NCI-H2029 (cell line): ENCODE measurements around the gene FZD4.
"Not testable (repeated sequence)": the region's sequence is repeated elsewhere in the genome, so short reads cannot be mapped to it uniquely, and the experiment has no call there.

ENCODE experiments used
- DNase-seq: peaks from one replicate; lab custom pipeline; 2025; lab: John Stamatoyannopoulos, UW

Gene FZD4

GRCh38 chr11:86938203-86938899 lies 16.8 kb downstream of the FZD4 start:
- DNase-seq: peak; percentile 30

- DNase-seq: not testable (repeated sequence)
Observed at GRCh38 chr11:86937193-86937806, 17.9 kb downstream of the FZD4 start.

- DNase-seq: no peak
Observed at GRCh38 chr11:86934926-86935579, 20.1 kb downstream of the FZD4 start.

GRCh38 chr11:86934582-86934900 lies 20.7 kb downstream of the FZD4 start:
- no peak for DNase-seq

GRCh38 chr11:86933891-86934581 lies 21.2 kb downstream of the FZD4 start:
- no peak for DNase-seq

GRCh38 chr11:86932924-86933875 lies 22.0 kb downstream of the FZD4 start:
- DNase-seq: no peak

- DNase-seq: no peak
Observed at GRCh38 chr11:86932259-86932585, 23.0 kb downstream of the FZD4 start.

- DNase-seq: no peak
Observed at GRCh38 chr11:86931548-86932258, 23.5 kb downstream of the FZD4 start.

- DNase-seq: no peak
Observed at GRCh38 chr11:86930957-86931547, 24.1 kb downstream of the FZD4 start.

- no peak for DNase-seq
Observed at GRCh38 chr11:86926975-86927374, 28.2 kb downstream of the FZD4 start.

GRCh38 chr11:86923999-86924766 lies 31.0 kb downstream of the FZD4 start:
- DNase-seq: no peak

- no peak for DNase-seq
Observed at GRCh38 chr11:86922225-86922624, 33.0 kb downstream of the FZD4 start.

GRCh38 chr11:86919557-86920210 lies 35.5 kb downstream of the FZD4 start:
- DNase-seq: peak; percentile 12

- DNase-seq: no peak
Observed at GRCh38 chr11:86918973-86919372, 36.2 kb downstream of the FZD4 start.

- DNase-seq: no peak
Observed at GRCh38 chr11:86918496-86918895, 36.7 kb downstream of the FZD4 start.

- no peak for DNase-seq
Observed at GRCh38 chr11:86917589-86917988, 37.6 kb downstream of the FZD4 start.

GRCh38 chr11:86916330-86916729 lies 38.9 kb downstream of the FZD4 start:
- no peak for DNase-seq

- not testable (repeated sequence) for DNase-seq
Observed at GRCh38 chr11:86915850-86916249, 39.3 kb downstream of the FZD4 start.

GRCh38 chr11:86914865-86915519 lies 40.2 kb downstream of the FZD4 start:
- no peak for DNase-seq
